Neuronal stem cell (in vitro differentiated cells): ENCODE results near the gene METTL26.

Source experiments
- DNase-seq: peaks from one replicate; pipeline ENCODE4 v3.0.0-alpha.2; 2013; ENCODE audit warnings: low spot score
- H2AFZ ChIP-seq: one replicate; pipeline ENCODE4 v1.6.1; 2013; ENCODE audit warnings: mild to moderate bottlenecking, low read length, inconsistent platforms
- H2AK5ac ChIP-seq: 2 replicates; pipeline ENCODE4 v1.6.1; 2013; ENCODE audit warnings: low read depth, mild to moderate bottlenecking, inconsistent platforms, low read length, moderate library complexity, mixed read lengths
- H2BK120ac ChIP-seq: 2 replicates; pipeline ENCODE4 v1.6.1; 2013; ENCODE audit warnings: low read depth, mild to moderate bottlenecking, inconsistent platforms, low read length, moderate library complexity, mixed read lengths
- H2BK12ac ChIP-seq: one replicate; pipeline ENCODE4 v1.6.1; 2013; ENCODE audit warnings: low read length, inconsistent platforms
- H2BK15ac ChIP-seq: 2 replicates; pipeline ENCODE4 v1.6.1; 2013; ENCODE audit warnings: mild to moderate bottlenecking, low read length, inconsistent platforms, mixed read lengths
- H2BK5ac ChIP-seq: one replicate; pipeline ENCODE4 v1.6.1; 2013; ENCODE audit warnings: inconsistent platforms, mild to moderate bottlenecking, low read length, moderate library complexity
- H3K14ac ChIP-seq: one replicate; pipeline ENCODE4 v1.6.1; 2013; ENCODE audit warnings: low read length, inconsistent platforms
- H3K18ac ChIP-seq: 2 replicates; pipeline ENCODE4 v1.6.1; 2013; ENCODE audit warnings: low read length, inconsistent platforms
- H3K23ac ChIP-seq: 2 replicates; pipeline ENCODE4 v1.6.1; 2013; ENCODE audit warnings: low read depth, mild to moderate bottlenecking, mixed read lengths, low read length, inconsistent platforms; ENCODE audit not compliant: poor library complexity
- H3K27ac ChIP-seq: replicated peaks from 3 replicates; pipeline ENCODE4 v1.5.1; 2013; ENCODE audit warnings: low read length, inconsistent platforms
- H3K27me3 ChIP-seq, 3 experiments: 2 replicates each; pipeline ENCODE4 v1.6.1; 2013; ENCODE audit warnings: low read length in 3 of 3, mild to moderate bottlenecking in 2 of 3, inconsistent platforms in 1 of 3, low read depth in 1 of 3, mixed read lengths in 1 of 3, moderate library complexity in 1 of 3; ENCODE audit not compliant: control insufficient read depth in 3 of 3, insufficient read depth in 3 of 3
- H3K36me3 ChIP-seq, 2 donors: replicated peaks in 1 of 2; 2 replicates each; pipeline ENCODE4 v1.6.1; 2013; ENCODE audit warnings: low read length in 2 of 2; ENCODE audit not compliant: control insufficient read depth in 2 of 2, insufficient read depth in 2 of 2
- H3K4ac ChIP-seq: 2 replicates; pipeline ENCODE4 v1.6.1; 2013; ENCODE audit warnings: inconsistent platforms, mild to moderate bottlenecking, low read length, moderate library complexity
- H3K4me1 ChIP-seq, 2 donors: 1 replicate in 1 of 2; 2 replicates in 1 of 2; pipeline ENCODE4 v1.6.1; 2013; ENCODE audit warnings: low read length in 2 of 2, low read depth in 1 of 2; ENCODE audit not compliant: control insufficient read depth in 2 of 2, insufficient read depth in 1 of 2
- H3K4me2 ChIP-seq: one replicate; pipeline ENCODE4 v1.6.1; 2013; ENCODE audit warnings: mild to moderate bottlenecking, low read length, inconsistent platforms; ENCODE audit not compliant: insufficient read depth, poor library complexity, severe bottlenecking
- H3K4me3 ChIP-seq, 2 donors: 2 replicates each; pipeline ENCODE4 v1.5.1; 2013; ENCODE audit warnings: low read length in 2 of 2, mild to moderate bottlenecking in 2 of 2, inconsistent platforms in 1 of 2, moderate library complexity in 1 of 2
- H3K79me1 ChIP-seq: one replicate; pipeline ENCODE4 v1.6.1; 2013; ENCODE audit warnings: low read depth, mild to moderate bottlenecking, inconsistent platforms, low read length, moderate library complexity
- H3K9ac ChIP-seq: one replicate; pipeline ENCODE4 v1.6.1; 2013; ENCODE audit warnings: mild to moderate bottlenecking, low read depth, low read length, inconsistent platforms; ENCODE audit not compliant: poor library complexity
- H3K9me3 ChIP-seq, 2 donors: replicated peaks in 1 of 2; 2 replicates each; pipeline versions ENCODE3 to v1.6.1; 2013; ENCODE audit warnings: low read length in 2 of 2, mild to moderate bottlenecking in 2 of 2, inconsistent platforms in 1 of 2, low read depth in 1 of 2, mixed read lengths in 1 of 2, moderate library complexity in 1 of 2; ENCODE audit not compliant: control insufficient read depth in 2 of 2, insufficient read depth in 1 of 2
- H4K8ac ChIP-seq: one replicate; pipeline ENCODE4 v1.6.1; 2013; ENCODE audit warnings: low read depth, mild to moderate bottlenecking, inconsistent platforms, low read length, moderate library complexity
- H4K91ac ChIP-seq: one replicate; pipeline ENCODE4 v1.6.1; 2013; ENCODE audit warnings: low read length, low read depth, mild to moderate bottlenecking, inconsistent platforms; ENCODE audit not compliant: poor library complexity
- WGBS, 2 donors: extraction: QIAGEN DNeasy Blood & Tissue Kit; methylation state at CpG; one replicate each; pipeline ENCODE4 v1.1.7; 2013; ENCODE audit warnings: missing lambda C conversion rate in 2 of 2, mixed read lengths in 1 of 2; ENCODE audit not compliant: insufficient read length in 2 of 2, insufficient replicate concordance in 1 of 2; ENCODE audit errors: extremely low coverage in 2 of 2; 5-methylcytosine and 5-hydroxymethylcytosine counted together

The METTL26 gene

GRCh38 chr16:621526-622105 lies 14.5 kb downstream of the METTL26 start:
- WGBS, 2 donors: no CpG with 5 or more reads among the region's 21 CpGs
- H3K27ac ChIP-seq: no peak overlapping the region
- H3K18ac ChIP-seq: peak overlapping the region; percentile 57

GRCh38 chr16:620700-621525 lies 15.2 kb downstream of the METTL26 start:
- no peak overlapping the region for H3K18ac ChIP-seq
- no peaks in the 10 kb centered on the region for H3K9me3 ChIP-seq
- peak overlapping the region; percentile 49 for H2BK12ac ChIP-seq
- H3K14ac ChIP-seq: no peak overlapping the region
- H3K36me3 ChIP-seq: peaks cover 0 to 10% of the 10 kb centered on the region in 2 donors
- no peak for DNase-seq
- H4K8ac ChIP-seq: no peak overlapping the region
- no peak overlapping the region for H3K4me2 ChIP-seq
- WGBS, 2 donors: no CpG with 5 or more reads among the region's 41 CpGs
- no peak overlapping the region for H2BK15ac ChIP-seq
- H2BK5ac ChIP-seq: no peak overlapping the region
- no peak overlapping the region for H3K23ac ChIP-seq
- peaks cover 14% of the 10 kb centered on the region for H3K79me1 ChIP-seq
- H3K4ac ChIP-seq: no peak overlapping the region
- H3K4me1 ChIP-seq: peaks cover 0 to 7% of the 10 kb centered on the region in 2 donors
- no peak overlapping the region for H2BK120ac ChIP-seq
- H2AFZ ChIP-seq: no peak overlapping the region
- H2AK5ac ChIP-seq: peak overlapping the region; percentile 71
- no peak overlapping the region for H3K4me3 ChIP-seq
- no peaks in the 10 kb centered on the region for H3K27me3 ChIP-seq
- H4K91ac ChIP-seq: no peak overlapping the region
- no peak overlapping the region for H3K9ac ChIP-seq
- H3K27ac ChIP-seq: no peak overlapping the region

More at GRCh38 chr16:621526-622105, 14.5 kb downstream of the METTL26 start:
- H3K4ac ChIP-seq: no peak overlapping the region
- H2BK12ac ChIP-seq: no peak overlapping the region
- no peak overlapping the region for H3K4me2 ChIP-seq
- no peaks in the 10 kb centered on the region for H3K27me3 ChIP-seq
- no peak overlapping the region for H3K23ac ChIP-seq
- no peak overlapping the region for H4K8ac ChIP-seq
- H2BK120ac ChIP-seq: no peak overlapping the region
- no peak overlapping the region for H3K4me3 ChIP-seq
- no peak overlapping the region for H2BK15ac ChIP-seq
- H2AFZ ChIP-seq: no peak overlapping the region
- H3K79me1 ChIP-seq: peaks cover 12% of the 10 kb centered on the region
- no peak overlapping the region for H4K91ac ChIP-seq
- peak overlapping the region; percentile 71 for H2AK5ac ChIP-seq
- H2BK5ac ChIP-seq: no peak overlapping the region
- DNase-seq: no peak
- H3K9me3 ChIP-seq: no peaks in the 10 kb centered on the region
- H3K9ac ChIP-seq: peak overlapping the region; percentile 38
- peaks cover 0 to 15% of the 10 kb centered on the region in 2 donors for H3K36me3 ChIP-seq
- H3K14ac ChIP-seq: no peak overlapping the region
- peaks cover 0 to 7% of the 10 kb centered on the region in 2 donors for H3K4me1 ChIP-seq

- peak overlapping the region; percentile 41 for H2BK12ac ChIP-seq
- no CpG with 5 or more reads among the region's 20 CpGs for WGBS, 2 donors
- peaks cover 16% of the 10 kb centered on the region for H3K79me1 ChIP-seq
Observed at GRCh38 chr16:619476-620100, 16.5 kb downstream of the METTL26 start.

GRCh38 chr16:617855-618254 lies 18.2 kb downstream of the METTL26 start:
- H2BK5ac ChIP-seq: peak overlapping the region; percentile 24
- no peak overlapping the region for H3K4me3 ChIP-seq
- H2AFZ ChIP-seq: no peak overlapping the region
- H4K91ac ChIP-seq: no peak overlapping the region
- H2AK5ac ChIP-seq: no peak overlapping the region
- no peak overlapping the region for H2BK120ac ChIP-seq
- no peak overlapping the region for H2BK12ac ChIP-seq
- H3K79me1 ChIP-seq: peaks cover 19% of the 10 kb centered on the region
- WGBS, 2 donors: no CpG with 5 or more reads among the region's 16 CpGs
- H3K9ac ChIP-seq: no peak overlapping the region
- H3K9me3 ChIP-seq: peaks cover 5 to 6% of the 10 kb centered on the region in 2 donors
- H4K8ac ChIP-seq: no peak overlapping the region
- no peaks in the 10 kb centered on the region for H3K27me3 ChIP-seq
- H2BK15ac ChIP-seq: no peak overlapping the region
- H3K4me2 ChIP-seq: no peak overlapping the region
- no peak for DNase-seq
- H3K4me1 ChIP-seq: peaks cover 0 to 3% of the 10 kb centered on the region in 2 donors
- peaks cover 1 to 11% of the 10 kb centered on the region in 2 donors for H3K36me3 ChIP-seq
- peak overlapping the region; percentile 89 for H3K23ac ChIP-seq
- no peak overlapping the region for H3K14ac ChIP-seq
- no peak overlapping the region for H3K27ac ChIP-seq
- H3K4ac ChIP-seq: no peak overlapping the region
- no peak overlapping the region for H3K18ac ChIP-seq

More at GRCh38 chr16:619476-620100, 16.5 kb downstream of the METTL26 start:
- H3K23ac ChIP-seq: no peak overlapping the region
- no peak overlapping the region for H3K14ac ChIP-seq
- H3K36me3 ChIP-seq: peaks cover 1 to 2% of the 10 kb centered on the region in 2 donors
- H3K9ac ChIP-seq: no peak overlapping the region
- H2BK120ac ChIP-seq: no peak overlapping the region
- no peak overlapping the region for H3K4me3 ChIP-seq
- no peak for DNase-seq
- H3K4ac ChIP-seq: no peak overlapping the region
- H2AFZ ChIP-seq: no peak overlapping the region
- peak overlapping the region; percentile 28 for H3K18ac ChIP-seq
- no peak overlapping the region for H2BK15ac ChIP-seq
- no peak overlapping the region for H2BK5ac ChIP-seq
- peaks cover 0 to 5% of the 10 kb centered on the region in 2 donors for H3K9me3 ChIP-seq
- H3K4me1 ChIP-seq: peaks cover 0 to 7% of the 10 kb centered on the region in 2 donors
- H2AK5ac ChIP-seq: no peak overlapping the region
- H3K4me2 ChIP-seq: no peak overlapping the region
- H4K91ac ChIP-seq: no peak overlapping the region
- no peaks in the 10 kb centered on the region for H3K27me3 ChIP-seq
- peak overlapping the region; percentile 43 for H4K8ac ChIP-seq
- H3K27ac ChIP-seq: no peak overlapping the region
